Measurements from ENCODE around the gene HIVEP3. TPM values are rescaled to one million over a fixed set of nuclear protein-coding genes. Genes with fewer than 3 reads are reported as not detected.

Gene HIVEP3
- total RNA-seq, 1 donor from 2014 or later, result 1.2 TPM

DNA sequence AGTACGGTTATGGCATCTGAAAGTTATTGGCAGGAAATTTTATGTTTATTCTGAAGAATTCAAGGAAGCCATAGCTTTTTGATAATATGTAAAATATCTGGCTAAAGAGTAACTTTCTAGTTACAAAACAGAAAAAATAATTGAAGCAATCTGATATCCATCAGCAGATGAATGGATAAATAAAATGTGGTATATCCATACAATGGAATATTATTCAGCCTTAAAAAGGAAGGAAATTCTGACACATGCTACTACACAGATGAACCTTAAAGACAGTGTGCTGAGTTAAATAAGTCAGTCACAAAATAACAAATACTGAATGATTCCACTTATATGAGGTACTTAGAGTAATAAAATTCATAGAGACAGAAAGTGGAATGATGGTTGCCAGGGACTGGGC lies 25.0 kb upstream of the HIVEP3 start:
- no peaks in the 10 kb centered on the region for H3K36me3 Mint-ChIP-seq (ENCODE audit: low read depth)
- H3K9me3 Mint-ChIP-seq, result no peaks in the 10 kb centered on the region
- DNase-seq (ENCODE audit: low read depth, low spot score), result no peak
- H3K4me3 Mint-ChIP-seq, result no peak overlapping the region
- no peaks in the 10 kb centered on the region for H3K4me1 Mint-ChIP-seq
- H3K27ac Mint-ChIP-seq (ENCODE audit: unreplicated experiment), result no peak overlapping the region
- peaks cover 10% of the 10 kb centered on the region for H3K27me3 Mint-ChIP-seq (ENCODE audit: low read depth)
- TF ChIP-seq, protein P1, sequence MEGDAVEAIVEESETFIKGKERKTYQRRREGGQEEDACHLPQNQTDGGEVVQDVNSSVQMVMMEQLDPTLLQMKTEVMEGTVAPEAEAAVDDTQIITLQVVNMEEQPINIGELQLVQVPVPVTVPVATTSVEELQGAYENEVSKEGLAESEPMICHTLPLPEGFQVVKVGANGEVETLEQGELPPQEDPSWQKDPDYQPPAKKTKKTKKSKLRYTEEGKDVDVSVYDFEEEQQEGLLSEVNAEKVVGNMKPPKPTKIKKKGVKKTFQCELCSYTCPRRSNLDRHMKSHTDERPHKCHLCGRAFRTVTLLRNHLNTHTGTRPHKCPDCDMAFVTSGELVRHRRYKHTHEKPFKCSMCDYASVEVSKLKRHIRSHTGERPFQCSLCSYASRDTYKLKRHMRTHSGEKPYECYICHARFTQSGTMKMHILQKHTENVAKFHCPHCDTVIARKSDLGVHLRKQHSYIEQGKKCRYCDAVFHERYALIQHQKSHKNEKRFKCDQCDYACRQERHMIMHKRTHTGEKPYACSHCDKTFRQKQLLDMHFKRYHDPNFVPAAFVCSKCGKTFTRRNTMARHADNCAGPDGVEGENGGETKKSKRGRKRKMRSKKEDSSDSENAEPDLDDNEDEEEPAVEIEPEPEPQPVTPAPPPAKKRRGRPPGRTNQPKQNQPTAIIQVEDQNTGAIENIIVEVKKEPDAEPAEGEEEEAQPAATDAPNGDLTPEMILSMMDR (conservative IDR thresholded peaks at IDR 0.05), result no peak

- peaks cover 4% of the 10 kb centered on the region for H3K9me3 Mint-ChIP-seq
- no peak overlapping the region for H3K27ac Mint-ChIP-seq (ENCODE audit: unreplicated experiment)
- no peaks in the 10 kb centered on the region for H3K36me3 Mint-ChIP-seq (ENCODE audit: low read depth)
- TF ChIP-seq, protein P1 (conservative IDR thresholded peaks at IDR 0.05), result no peak
- no peak overlapping the region for H3K4me3 Mint-ChIP-seq
- H3K27me3 Mint-ChIP-seq (ENCODE audit: low read depth), result peaks cover 10% of the 10 kb centered on the region
- no peak for DNase-seq (ENCODE audit: low read depth, low spot score)
- no peaks in the 10 kb centered on the region for H3K4me1 Mint-ChIP-seq
Measured at GRCh38 chr1:41942278-41942677, 23.6 kb upstream of the HIVEP3 start.

GRCh38 chr1:41941381-41941780 lies 22.7 kb upstream of the HIVEP3 start:
- H3K27ac Mint-ChIP-seq (ENCODE audit: unreplicated experiment), result no peak overlapping the region
- TF ChIP-seq, protein P1 (conservative IDR thresholded peaks at IDR 0.05), result no peak
- H3K27me3 Mint-ChIP-seq (ENCODE audit: low read depth), result peaks cover 10% of the 10 kb centered on the region
- H3K36me3 Mint-ChIP-seq (ENCODE audit: low read depth), result no peaks in the 10 kb centered on the region
- no peaks in the 10 kb centered on the region for H3K4me1 Mint-ChIP-seq
- peaks cover 4% of the 10 kb centered on the region for H3K9me3 Mint-ChIP-seq
- no peak for DNase-seq (ENCODE audit: low read depth, low spot score)
- no peak overlapping the region for H3K4me3 Mint-ChIP-seq

DNA sequence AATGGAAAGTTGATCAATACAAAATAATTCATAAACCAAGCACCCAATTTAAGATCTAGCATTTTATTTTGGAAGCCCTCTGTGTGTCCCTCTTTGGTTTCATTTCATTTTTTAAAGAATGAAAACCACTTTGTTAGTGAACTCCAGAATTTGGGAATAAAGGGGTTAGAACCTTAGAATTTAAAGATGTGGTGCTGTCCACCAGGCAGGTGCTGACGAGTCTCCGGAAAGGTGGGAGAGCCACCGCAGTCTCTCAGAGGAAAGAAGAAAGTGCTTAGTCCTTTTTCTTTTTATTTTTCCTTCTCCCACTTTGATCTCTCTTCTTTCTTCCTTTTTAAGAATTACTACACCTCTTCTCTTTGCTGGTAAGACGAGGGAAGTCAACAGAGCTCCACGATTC lies 20.5 kb upstream of the HIVEP3 start:
- Mint-ChIP-seq H3K4me3 (no peak overlapping the region), H3K27ac (ENCODE audit: unreplicated experiment) (no peak overlapping the region), H3K27me3 (ENCODE audit: low read depth) (peaks cover 10% of the 10 kb centered on the region), H3K36me3 (ENCODE audit: low read depth) (no peaks in the 10 kb centered on the region), H3K9me3 (peaks cover 7% of the 10 kb centered on the region), H3K4me1 (peaks cover 13% of the 10 kb centered on the region)
- TF ChIP-seq, protein P1 (conservative IDR thresholded peaks at IDR 0.05), result no peak
- DNase-seq (ENCODE audit: low read depth, low spot score), result no peak

DNA sequence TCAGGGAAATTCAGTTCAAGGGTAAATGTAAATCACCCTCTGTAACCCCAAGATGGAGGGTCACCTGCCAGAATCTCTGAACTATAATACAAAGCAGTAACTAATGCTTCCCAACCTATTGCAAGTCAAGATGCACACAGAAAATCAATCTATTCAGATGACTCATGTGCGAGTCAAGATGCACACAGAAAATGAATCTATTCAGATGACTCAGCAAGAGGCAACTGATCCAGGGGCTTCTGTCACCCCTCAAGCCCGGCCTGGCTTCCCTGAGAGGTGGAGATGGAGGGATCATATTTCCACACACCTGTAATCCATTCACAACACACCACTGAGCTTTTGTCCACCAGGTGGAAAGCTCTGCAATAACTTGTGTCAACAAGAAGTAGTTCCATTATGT lies 17.4 kb upstream of the HIVEP3 start:
- Mint-ChIP-seq H3K27me3 (ENCODE audit: low read depth) (peaks cover 17% of the 10 kb centered on the region), H3K27ac (ENCODE audit: unreplicated experiment) (no peak overlapping the region), H3K4me1 (peaks cover 13% of the 10 kb centered on the region), H3K4me3 (no peak overlapping the region), H3K36me3 (ENCODE audit: low read depth) (no peaks in the 10 kb centered on the region), H3K9me3 (peaks cover 14% of the 10 kb centered on the region)
- TF ChIP-seq, protein P1 (conservative IDR thresholded peaks at IDR 0.05), result no peak
- DNase-seq (ENCODE audit: low read depth, low spot score), result no peak

- peaks cover 13% of the 10 kb centered on the region for H3K4me1 Mint-ChIP-seq
- peaks cover 19% of the 10 kb centered on the region for H3K27me3 Mint-ChIP-seq (ENCODE audit: low read depth)
- H3K4me3 Mint-ChIP-seq, result no peak overlapping the region
- DNase-seq (ENCODE audit: low read depth, low spot score), result no peak
- no peak overlapping the region for H3K27ac Mint-ChIP-seq (ENCODE audit: unreplicated experiment)
- TF ChIP-seq, protein P1 (conservative IDR thresholded peaks at IDR 0.05), result no peak
- no peaks in the 10 kb centered on the region for H3K36me3 Mint-ChIP-seq (ENCODE audit: low read depth)
- H3K9me3 Mint-ChIP-seq, result peaks cover 14% of the 10 kb centered on the region
Measured at GRCh38 chr1:41935226-41935625, 16.5 kb upstream of the HIVEP3 start.

Measured in neural crest cell (in vitro differentiated cells).